Heart left ventricle (tissue), 16 donors: ENCODE results near the gene DEGS1. TPM values are rescaled to one million over a fixed set of nuclear protein-coding genes. Genes with fewer than 3 reads are reported as not detected.

Experiments
- ATAC-seq, 4 donors: fragments of 200-7000 bp; cut with Tn5 transposase; one replicate each; pipeline ENCODE4 v1.9.1; 2020 to 2022; ENCODE audit warnings: moderate library complexity in 4 of 4, mild to moderate bottlenecking in 3 of 4, moderate number of reproducible peaks in 1 of 4
- DNase-seq, 5 donors: peaks; one replicate each; pipeline ENCODE4 v3.0.0-alpha.2; 2020
- H3K27ac ChIP-seq, 12 donors: fragments of 200-600 bp; sonication (generic) in 4 of 12; one replicate each; pipeline versions ENCODE4 v1.5.0 to v1.8.0; 2016 to 2022; ENCODE audit warnings: mild to moderate bottlenecking in 2 of 12
- H3K27me3 ChIP-seq, 9 donors: fragments of 200-600 bp; sonication (generic) in 2 of 9; one replicate each; pipeline versions ENCODE4 v1.5.1 to v1.8.0; 2016 to 2022; ENCODE audit warnings: mild to moderate bottlenecking in 3 of 9
- H3K36me3 ChIP-seq, 9 donors: fragments of 200-600 bp; sonication (generic) in 2 of 9; one replicate each; pipeline versions ENCODE4 v1.5.0 to v1.8.0; 2018 to 2022; ENCODE audit warnings: mild to moderate bottlenecking in 2 of 9
- H3K4me1 ChIP-seq, 12 donors: fragments of 200-600 bp; sonication (generic) in 4 of 12; one replicate each; pipeline versions ENCODE4 v1.5.0 to v1.8.0; 2016 to 2022; ENCODE audit warnings: mild to moderate bottlenecking in 3 of 12
- H3K4me3 ChIP-seq, 12 donors: fragments of 200-600 bp; sonication (generic) in 4 of 12; one replicate each; pipeline versions ENCODE4 v1.5.0 to v1.8.0; 2017 to 2022; ENCODE audit warnings: mild to moderate bottlenecking in 9 of 12, moderate library complexity in 4 of 12
- H3K9me3 ChIP-seq, 12 donors: fragments of 200-600 bp; sonication (generic) in 4 of 12; one replicate each; pipeline versions ENCODE4 v1.5.0 to v1.8.0; 2016 to 2022; ENCODE audit warnings: mild to moderate bottlenecking in 1 of 12
- CTCF ChIP-seq, 12 donors: fragments of 200-600 bp; sonication (generic) in 4 of 12; IDR thresholded peaks; one replicate each; pipeline versions ENCODE4 v1.5.0 to v1.8.0; 2018 to 2022; ENCODE audit warnings: antibody characterized with exemption in 12 of 12, mild to moderate bottlenecking in 5 of 12
- POLR2A ChIP-seq, 2 donors: fragments of 450-650 bp; IDR thresholded peaks; one replicate each; pipeline ENCODE4 v1.6.1; 2017; ENCODE audit warnings: antibody characterized with exemption in 2 of 2, mild to moderate bottlenecking in 2 of 2, moderate library complexity in 2 of 2
- WGBS, 4 donors: extraction: QIAGEN DNeasy Blood & Tissue Kit in 2 of 4; methylation state at CpG; one replicate each; pipeline versions ENCODE4 v1.1.5 to v1.1.7; 2013 to 2018; 5-methylcytosine and 5-hydroxymethylcytosine counted together
- intact Hi-C, 10 donors: fragments of 100-400 bp; cut with DNase I; formaldehyde crosslinking; loops; one replicate each; pipeline versions ENCODE4 v1.11.1 to v1.14.2; 2022
- polyA plus RNA-seq, 2 donors: library from polyadenylated mRNA; stranded (reverse); fragments of 200-250 nt; gene quantifications; one replicate each; pipeline ENCODE4 v1.2.3, GENCODE V29; 2013
- total RNA-seq, 9 donors: library from RNA; depleted of rRNA in 2 of 9; stranded (reverse); fragments of >200 nt in 2 of 9; fragmentation: NEBNext Ultra II Directional in 3 of 9; extraction: Animal tissue kit (Norgen Biotek cat#: 25700) in 3 of 9; gene quantifications; one replicate each; pipeline versions ENCODE4 v1.1.0 to v1.2.4, GENCODE V29; 2016 to 2023
- donor health status: ischemic (EF 13 %, LVEDD 7.1; RV severe dilation, severe dysfunction).
- donor health status: healthy with polysubstance abuse.
- donor health status: DM: no; HTN: yes; CAD: no.
- donor health status: DM: no; HTN: no; CAD: no.
- donor health status: ischemic (EF 25% LVEDD 6.9; RV normal size, moderate dysfunction).
- donor health status: ischemic (EF 25% LVEDD 5.7; RV mildly dilated, moderate dysfunction).
- donor health status: healthy.
- donor health status: DM: yes; HTN: yes; CAD: no.
- donor health status: ischemic (EF 35%, LVEDD 5.7; RV mildly dilated, moderate dysfunction).
- donor health status: nonischemic (EF 11% LVEDD 7.7; RV severe dilation, severe dysfunction).
- donor health status: DM: yes; HTN: yes; CAD: no.
- donor health status: PGD.
- donor health status: ischemic (EF 29% LVEDD 5.4; RV normal size, mild dysfunction).
- donor health status: nonischemic (EF 23%, LVEDD 6.1; RV moderate dilation, normal function).

DEGS1 gene
- total and polyA plus RNA-seq, 11 donors: 35.8 to 75.2 (median 46.3) TPM

- TF ChIP-seq CTCF (IDR thresholded peaks at IDR 0.05) (no peak), POLR2A (IDR thresholded peaks at IDR 0.05) (no peak)
- ATAC-seq (no peak), DNase-seq (peak in 1 of 5 donors; percentile 7)
- 77 to 82% (median 80%) methylated on average over 5 of the region's 5 CpGs for WGBS, 4 donors
- Histone ChIP-seq H3K36me3 (peaks cover 0 to 33% (median 20%) of the 10 kb centered on the region in 9 donors), H3K4me1 (peaks cover 0 to 11% (median 0%) of the 10 kb centered on the region in 12 donors), H3K27ac (no peak overlapping the region), H3K9me3 (no peaks in the 10 kb centered on the region), H3K27me3 (no peaks in the 10 kb centered on the region), H3K4me3 (no peak overlapping the region)
- intact Hi-C loops: no loop called here
These were observed 14.0 kb downstream of the DEGS1 start for GRCh38 chr1:224196813-224197600.

GRCh38 chr1:224198572-224198971 lies 15.5 kb downstream of the DEGS1 start:
- ATAC-seq (no peak), DNase-seq (peak in 1 of 5 donors; percentile 7)
- Histone ChIP-seq H3K27ac (no peak overlapping the region), H3K36me3 (peaks cover 0 to 17% (median 5%) of the 10 kb centered on the region in 9 donors), H3K4me3 (no peak overlapping the region), H3K4me1 (peaks cover 0 to 18% (median under 1%) of the 10 kb centered on the region in 12 donors), H3K27me3 (no peaks in the 10 kb centered on the region), H3K9me3 (no peaks in the 10 kb centered on the region)
- 91 to 97% (median 93%) methylated on average over 4 of the region's 4 CpGs for WGBS, 4 donors
- TF ChIP-seq POLR2A (IDR thresholded peaks at IDR 0.05) (no peak), CTCF (IDR thresholded peaks at IDR 0.05) (no peak)
- intact Hi-C loops: no loop called here

- TF ChIP-seq POLR2A (IDR thresholded peaks at IDR 0.05) (no peak), CTCF (IDR thresholded peaks at IDR 0.05) (no peak)
- no peaks in the 10 kb centered on the region for H3K27me3 ChIP-seq
These were observed 16.6 kb downstream of the DEGS1 start for GRCh38 chr1:224199679-224200078.

GRCh38 chr1:224201383-224201782 lies 18.3 kb downstream of the DEGS1 start:
- peaks cover 0 to 35% (median 17%) of the 10 kb centered on the region in 12 donors for H3K4me1 ChIP-seq
- H3K4me3 ChIP-seq: no peak overlapping the region
- DNase-seq: peak in 1 of 5 donors; percentile 17
- peaks cover 0 to 6% (median 0%) of the 10 kb centered on the region in 9 donors for H3K36me3 ChIP-seq
- ATAC-seq: no peak
- H3K9me3 ChIP-seq: no peaks in the 10 kb centered on the region
- H3K27me3 ChIP-seq: no peaks in the 10 kb centered on the region
- WGBS, 4 donors: 80 to 98% (median 86%) methylated on average over 5 of the region's 5 CpGs
- intact Hi-C loops: no loop called here
- TF ChIP-seq CTCF (IDR thresholded peaks at IDR 0.05) (no peak), POLR2A (IDR thresholded peaks at IDR 0.05) (no peak)
- H3K27ac ChIP-seq: no peak overlapping the region

More at GRCh38 chr1:224199679-224200078, 16.6 kb downstream of the DEGS1 start:
- H3K9me3 ChIP-seq: no peaks in the 10 kb centered on the region
- intact Hi-C loops: no loop called here
- no peak overlapping the region for H3K27ac ChIP-seq
- H3K36me3 ChIP-seq: peaks cover 0 to 8% (median 0%) of the 10 kb centered on the region in 9 donors
- H3K4me1 ChIP-seq: peaks cover 0 to 29% (median 11%) of the 10 kb centered on the region in 12 donors
- ATAC-seq: no peak
- 90 to 94% (median 93%) methylated on average over 2 of the region's 2 CpGs for WGBS, 4 donors
- no peak for DNase-seq
- no peak overlapping the region for H3K4me3 ChIP-seq
